Measurements from ENCODE around the gene CPSF4L. TPM values are rescaled to one million over a fixed set of nuclear protein-coding genes. Genes with fewer than 3 reads are reported as not detected.
A peak's percentile ranks its signal among the peaks of the same experiment; 100 is the strongest.

CPSF4L gene
- total RNA-seq, 1 experiment from 2014 or later, result not detected

DNA sequence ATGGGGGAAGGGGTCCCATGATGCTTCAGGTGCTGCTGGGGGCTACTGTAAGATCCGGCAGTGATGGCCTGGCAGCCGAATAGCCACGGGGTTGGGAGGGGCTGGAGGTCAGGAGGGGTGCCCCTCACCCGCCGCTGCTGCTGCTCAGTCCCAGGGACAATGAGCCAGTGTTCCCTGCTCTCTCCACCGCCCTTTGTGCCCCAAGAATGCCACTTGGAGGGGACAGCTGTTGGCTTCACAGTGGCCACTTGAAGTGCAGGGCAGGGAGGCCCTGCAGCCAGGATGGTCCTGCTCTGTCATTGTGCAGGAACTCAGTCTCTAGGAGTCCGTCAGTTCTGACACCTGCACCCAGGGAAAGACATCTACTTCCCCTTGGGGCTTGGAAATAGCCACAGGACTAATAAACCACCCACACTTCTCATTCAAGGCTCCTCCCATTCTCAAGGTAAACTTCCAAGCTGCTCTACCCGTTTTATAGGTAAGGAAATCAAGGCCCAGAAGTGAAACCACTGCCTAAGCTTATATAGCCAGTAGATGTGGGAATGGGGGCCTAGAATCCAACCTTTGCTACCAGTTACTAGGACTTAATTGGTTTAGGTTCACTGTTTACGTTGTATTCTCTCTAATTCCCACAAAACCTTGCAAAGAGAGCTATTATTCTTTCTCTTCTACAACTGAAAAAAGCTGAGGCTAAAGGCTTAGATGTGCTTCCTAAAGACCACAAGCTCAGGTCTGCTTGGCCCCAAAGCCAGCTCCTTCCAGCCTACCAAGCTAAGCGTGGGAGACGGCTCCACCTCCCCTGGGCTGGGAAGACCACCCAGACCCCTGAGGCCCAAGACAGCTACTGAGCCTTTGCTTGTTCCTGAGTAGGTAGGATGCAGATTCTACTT, 6.2 kb upstream of the CPSF4L start:
- TF ChIP-seq RELA (CRISPR knock-in tag; IDR thresholded peaks at IDR 0.05; ENCODE audit: borderline replicate concordance) (no peak), ZNF396 (CRISPR knock-in tag; IDR thresholded peaks at IDR 0.05; ENCODE audit: borderline replicate concordance) (no peak), ZMAT4 (CRISPR knock-in tag; IDR thresholded peaks at IDR 0.05) (no peak)
- Mint-ChIP-seq H3K4me1 (peaks cover 6% of the 10 kb centered on the region), H3K27ac (no peak overlapping the region), H3K9me3 (0 out of 2 replicates have a peak, but pooled peaks cover 5% of the 10 kb centered on the region), H3K36me3 (no peaks in the 10 kb centered on the region), H3K27me3 (ENCODE audit: low read depth) (peaks cover 3% of the 10 kb centered on the region; the same call in 1 of the 2 replicates), H3K4me3 (no peak overlapping the region)
- DNase-seq (ENCODE audit: low spot score) (no peak), ATAC-seq (no peak)
- CTCF ChIA-PET, result interaction anchor here (0.7 to 1.7 kb wide), 4 partner anchors 11 to 102 kb away, joined by 3 to 8 read pairs (median 4); no protein-coding TSS in a partner anchor
- POLR2A ChIA-PET, result no interaction called here

GRCh38 chr17:73266796-73267195, 5.1 kb upstream of the CPSF4L start:
- ChIA-PET CTCF (interaction anchor here (0.7 to 1.7 kb wide), 3 partner anchors 12 to 103 kb away, joined by 3 to 5 read pairs (median 3); no protein-coding TSS in a partner anchor), POLR2A (no interaction called here)
- DNase-seq (ENCODE audit: low spot score) (no peak), ATAC-seq (no peak)
- Mint-ChIP-seq H3K9me3 (0 out of 2 replicates have a peak, but pooled peaks cover 5% of the 10 kb centered on the region), H3K4me1 (peaks cover 17% of the 10 kb centered on the region), H3K27me3 (ENCODE audit: low read depth) (peaks cover 3% of the 10 kb centered on the region; the same call in 1 of the 2 replicates), H3K27ac (no peak overlapping the region), H3K36me3 (no peaks in the 10 kb centered on the region), H3K4me3 (no peak overlapping the region)
- TF ChIP-seq ZNF317 (CRISPR knock-in tag; IDR thresholded peaks at IDR 0.05; ENCODE audit: borderline replicate concordance, low read depth) (no peak), FOXJ3 (CRISPR knock-in tag; IDR thresholded peaks at IDR 0.05; ENCODE audit: borderline replicate concordance) (no peak), EMX1 (CRISPR knock-in tag; IDR thresholded peaks at IDR 0.05) (no peak), ERG (CRISPR knock-in tag; IDR thresholded peaks at IDR 0.05) (no peak), ATF2 (CRISPR knock-in tag; IDR thresholded peaks at IDR 0.05; ENCODE audit: borderline replicate concordance, low read depth) (no peak)

DNA sequence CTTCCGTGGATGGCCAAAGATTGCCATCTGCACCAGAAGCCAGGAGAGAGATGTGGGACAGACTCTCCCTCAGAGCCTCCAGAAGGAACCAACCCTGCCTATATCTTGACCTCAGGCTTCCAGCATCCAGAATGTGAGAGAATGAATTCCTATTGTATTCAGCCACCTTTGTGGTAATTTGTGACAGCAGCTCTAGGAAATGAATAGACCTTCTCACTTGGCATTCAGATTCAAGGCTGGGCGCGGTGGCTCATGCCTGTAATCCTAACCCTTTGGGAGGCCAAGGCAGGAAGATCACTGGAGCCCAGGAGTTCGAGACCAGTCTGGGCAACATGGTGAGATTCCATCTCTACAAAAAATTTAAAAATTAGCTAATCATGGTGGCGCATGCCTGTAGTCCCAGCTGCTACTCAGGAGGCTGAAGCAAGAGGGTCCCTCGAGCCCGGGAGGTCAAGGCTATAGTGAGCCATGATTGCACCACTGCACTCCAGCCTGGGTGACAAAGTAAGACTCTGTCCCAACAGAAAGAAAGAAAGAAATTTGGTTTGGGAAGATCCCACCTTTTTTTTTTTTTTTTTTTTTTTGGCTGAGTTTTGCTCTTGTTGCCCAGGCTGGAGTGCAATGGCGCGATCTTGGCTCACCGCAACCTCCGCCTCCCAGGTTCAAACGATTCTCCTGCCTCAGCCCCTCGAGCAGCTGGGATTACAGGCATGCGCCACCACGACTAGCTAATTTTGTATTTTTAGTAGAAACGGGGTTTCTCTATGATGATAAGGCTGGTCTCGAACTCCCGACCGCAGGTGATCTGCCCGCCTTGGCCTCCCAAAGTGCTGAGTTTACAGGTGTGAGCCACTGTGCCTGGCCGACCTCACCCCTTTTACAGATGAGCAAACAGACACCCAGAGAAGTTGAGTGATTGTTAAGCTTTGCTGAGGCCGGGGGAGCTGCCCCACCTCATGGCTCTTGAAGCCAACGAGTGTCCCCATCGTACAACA, 4.3 kb upstream of the CPSF4L start:
- Mint-ChIP-seq H3K9me3 (0 out of 2 replicates have a peak, but pooled peaks cover 4% of the 10 kb centered on the region), H3K27ac (peak overlapping the region; percentile 66; the same call in 1 of the 2 replicates), H3K27me3 (ENCODE audit: low read depth) (peaks cover 3% of the 10 kb centered on the region), H3K4me1 (peaks cover 22% of the 10 kb centered on the region), H3K36me3 (no peaks in the 10 kb centered on the region), H3K4me3 (no peak overlapping the region)
- ChIA-PET CTCF (interaction anchor here (1.0 kb wide), 1 partner anchor 104 kb away, joined by 3 read pairs; no protein-coding TSS in a partner anchor), POLR2A (no interaction called here)
- DNase-seq (ENCODE audit: low spot score), result no peak
- no peak for ATAC-seq
- no peak for TF ChIP-seq AR (CRISPR knock-in tag; IDR thresholded peaks at IDR 0.05)
- TF ChIP-seq NFYB (CRISPR knock-in tag; conservative IDR thresholded peaks at IDR 0.05; ENCODE audit: low read depth), result no peak
- no peak for TF ChIP-seq JAZF1 (CRISPR knock-in tag; IDR thresholded peaks at IDR 0.05)
- TF ChIP-seq, protein P1, sequence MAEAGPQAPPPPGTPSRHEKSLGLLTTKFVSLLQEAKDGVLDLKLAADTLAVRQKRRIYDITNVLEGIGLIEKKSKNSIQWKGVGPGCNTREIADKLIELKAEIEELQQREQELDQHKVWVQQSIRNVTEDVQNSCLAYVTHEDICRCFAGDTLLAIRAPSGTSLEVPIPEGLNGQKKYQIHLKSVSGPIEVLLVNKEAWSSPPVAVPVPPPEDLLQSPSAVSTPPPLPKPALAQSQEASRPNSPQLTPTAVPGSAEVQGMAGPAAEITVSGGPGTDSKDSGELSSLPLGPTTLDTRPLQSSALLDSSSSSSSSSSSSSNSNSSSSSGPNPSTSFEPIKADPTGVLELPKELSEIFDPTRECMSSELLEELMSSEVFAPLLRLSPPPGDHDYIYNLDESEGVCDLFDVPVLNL (CRISPR knock-in tag; IDR thresholded peaks at IDR 0.05; ENCODE audit: borderline replicate concordance, low read depth), result no peak
- no peak for TF ChIP-seq EMX1 (CRISPR knock-in tag; IDR thresholded peaks at IDR 0.05)
- TF ChIP-seq RORB (CRISPR knock-in tag; IDR thresholded peaks at IDR 0.05), result no peak
- no peak for TF ChIP-seq ZNF263 (CRISPR knock-in tag; IDR thresholded peaks at IDR 0.05; ENCODE audit: low read depth)
- no peak for TF ChIP-seq ZNF219 (CRISPR knock-in tag; IDR thresholded peaks at IDR 0.05; ENCODE audit: borderline replicate concordance)

Data from WTC11 (cell line).